Smooth muscle cell (in vitro differentiated cells): ENCODE measurements around the gene BCL2L11. TPM values are rescaled to one million over a fixed set of nuclear protein-coding genes. Genes with fewer than 3 reads are reported as not detected.

Experiments
- DNase-seq: peaks from one replicate; lab custom pipeline; 2025; ENCODE audit not compliant: unreplicated experiment; lab: John Stamatoyannopoulos, UW
- H2AFZ ChIP-seq: fragments of 200-600 bp; sonication (generic); 2 replicates; pipeline ENCODE4 v1.6.0; 2016; ENCODE audit warnings: antibody characterized with exemption, low read depth, mild to moderate bottlenecking
- H3F3A ChIP-seq: fragments of 200-600 bp; sonication (generic); 2 replicates; pipeline ENCODE4 v1.6.0; 2017; ENCODE audit warnings: antibody characterized with exemption, low read depth
- H3K27ac ChIP-seq: fragments of 200-600 bp; sonication (generic); 2 replicates; pipeline ENCODE4 v1.5.1; 2016; ENCODE audit warnings: low read depth, mild to moderate bottlenecking
- H3K27me3 ChIP-seq: fragments of 200-600 bp; sonication (generic); 2 replicates; pipeline ENCODE4 v1.6.1; 2016; ENCODE audit warnings: low read depth, mild to moderate bottlenecking
- H3K36me3 ChIP-seq: fragments of 200-600 bp; sonication (generic); 2 replicates; pipeline ENCODE4 v1.5.1; 2016; ENCODE audit warnings: low read depth
- H3K4me1 ChIP-seq: fragments of 200-600 bp; sonication (generic); 2 replicates; pipeline ENCODE4 v1.5.1; 2016; ENCODE audit warnings: low read depth
- H3K4me2 ChIP-seq: fragments of 200-600 bp; sonication (generic); 2 replicates; pipeline ENCODE4 v1.6.0; 2016; ENCODE audit warnings: mild to moderate bottlenecking
- H3K4me3 ChIP-seq: fragments of 200-600 bp; sonication (generic); 2 replicates; pipeline ENCODE4 v1.5.1; 2016; ENCODE audit warnings: mild to moderate bottlenecking
- H3K79me2 ChIP-seq: fragments of 200-600 bp; sonication (generic); 2 replicates; pipeline ENCODE4 v1.6.0; 2016; ENCODE audit warnings: low read depth, mild to moderate bottlenecking
- H3K9ac ChIP-seq: fragments of 200-600 bp; sonication (generic); 2 replicates; pipeline ENCODE4 v1.6.0; 2016; ENCODE audit warnings: low read depth
- H3K9me3 ChIP-seq: fragments of 200-600 bp; sonication (generic); replicated peaks from 2 replicates; pipeline ENCODE4 v1.5.1; 2016; ENCODE audit warnings: low read depth
- H4K20me1 ChIP-seq: fragments of 200-600 bp; sonication (generic); 2 replicates; pipeline ENCODE4 v1.6.0; 2016; ENCODE audit warnings: low read depth
- WGBS: methylation state at CpG from one replicate; pipeline ENCODE4 v1.1.7; 2016; ENCODE audit warnings: low lambda C conversion rate; 5-methylcytosine and 5-hydroxymethylcytosine counted together
- polyA plus RNA-seq: library from polyadenylated mRNA; unstranded; fragments of >200 nt; fragmentation: Nextera tagmentation; extraction: Ambion mirVana; gene quantifications from 2 replicates; pipeline ENCODE4 v1.2.1, GENCODE V29; 2016
- total RNA-seq: library from RNA; depleted of rRNA; stranded (reverse); fragments of >200 nt; gene quantifications from 2 replicates; pipeline ENCODE4 v1.2.3, GENCODE V29; 2014
- TF ChIP-seq, protein P1 (sequence below): fragments of 200-600 bp; sonication (generic); IDR thresholded peaks from 2 replicates; pipeline ENCODE4 v1.5.1; 2017; ENCODE audit warnings: borderline replicate concordance, mild to moderate bottlenecking, antibody characterized with exemption; ENCODE audit not compliant: insufficient read depth, poor library complexity, severe bottlenecking

BCL2L11 gene
- total and polyA plus RNA-seq, 2 experiments from 2014 or later, result 4.9 to 10.0 TPM

DNA sequence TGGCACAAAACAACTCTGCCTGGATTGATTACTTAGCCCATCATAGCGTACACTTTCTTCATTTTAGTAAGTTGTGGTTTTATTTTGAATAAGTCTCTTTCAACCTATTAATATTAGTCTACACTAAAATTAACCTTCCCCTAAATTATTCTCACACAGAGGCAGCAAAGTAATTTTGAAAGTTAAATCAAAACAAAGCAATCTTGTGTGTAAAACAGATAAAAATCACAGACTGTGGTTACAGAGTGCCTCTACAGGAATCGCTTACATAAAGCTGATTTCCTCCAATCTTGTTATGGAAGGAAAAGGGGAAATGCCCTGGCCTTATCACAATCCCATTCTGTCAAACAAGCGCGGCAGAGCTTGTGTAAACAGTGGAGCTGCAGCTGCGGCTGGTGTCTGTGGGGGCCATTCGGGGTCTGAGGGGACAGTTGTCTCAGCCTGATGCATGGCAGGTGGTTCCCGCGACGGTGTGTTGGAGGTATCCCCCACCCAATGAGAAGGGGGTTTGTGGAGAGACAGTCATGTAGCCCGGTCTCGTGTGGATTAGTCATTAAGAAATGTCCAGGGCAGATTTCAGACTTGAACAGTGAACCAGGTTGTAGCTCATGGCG is 42.1 kb downstream of the BCL2L11 start:
- no peak overlapping the region for H3K9ac ChIP-seq
- no peak overlapping the region for H2AFZ ChIP-seq
- 58% methylated on average over 12 of the region's 12 CpGs for WGBS

GRCh38 chr2:111164078-111164477 is 43.4 kb downstream of the BCL2L11 start:
- H2AFZ ChIP-seq, result no peak overlapping the region
- 88% methylated on average over 12 of the region's 12 CpGs for WGBS

More for the DNA sequence above, 42.1 kb downstream of the BCL2L11 start:
- Histone ChIP-seq H3K36me3 (no peaks in the 10 kb centered on the region), H3K4me2 (no peak overlapping the region), H3K79me2 (peaks cover 4% of the 10 kb centered on the region), H3K4me3 (no peak overlapping the region), H3K4me1 (peaks cover under 1% of the 10 kb centered on the region), H3F3A (peaks cover 2% of the 10 kb centered on the region), H4K20me1 (peaks cover 63% of the 10 kb centered on the region), H3K27ac (no peak overlapping the region), H3K27me3 (no peaks in the 10 kb centered on the region), H3K9me3 (no peaks in the 10 kb centered on the region)
- TF ChIP-seq, protein P1, sequence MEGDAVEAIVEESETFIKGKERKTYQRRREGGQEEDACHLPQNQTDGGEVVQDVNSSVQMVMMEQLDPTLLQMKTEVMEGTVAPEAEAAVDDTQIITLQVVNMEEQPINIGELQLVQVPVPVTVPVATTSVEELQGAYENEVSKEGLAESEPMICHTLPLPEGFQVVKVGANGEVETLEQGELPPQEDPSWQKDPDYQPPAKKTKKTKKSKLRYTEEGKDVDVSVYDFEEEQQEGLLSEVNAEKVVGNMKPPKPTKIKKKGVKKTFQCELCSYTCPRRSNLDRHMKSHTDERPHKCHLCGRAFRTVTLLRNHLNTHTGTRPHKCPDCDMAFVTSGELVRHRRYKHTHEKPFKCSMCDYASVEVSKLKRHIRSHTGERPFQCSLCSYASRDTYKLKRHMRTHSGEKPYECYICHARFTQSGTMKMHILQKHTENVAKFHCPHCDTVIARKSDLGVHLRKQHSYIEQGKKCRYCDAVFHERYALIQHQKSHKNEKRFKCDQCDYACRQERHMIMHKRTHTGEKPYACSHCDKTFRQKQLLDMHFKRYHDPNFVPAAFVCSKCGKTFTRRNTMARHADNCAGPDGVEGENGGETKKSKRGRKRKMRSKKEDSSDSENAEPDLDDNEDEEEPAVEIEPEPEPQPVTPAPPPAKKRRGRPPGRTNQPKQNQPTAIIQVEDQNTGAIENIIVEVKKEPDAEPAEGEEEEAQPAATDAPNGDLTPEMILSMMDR, result no peak
- no peak for DNase-seq

DNA sequence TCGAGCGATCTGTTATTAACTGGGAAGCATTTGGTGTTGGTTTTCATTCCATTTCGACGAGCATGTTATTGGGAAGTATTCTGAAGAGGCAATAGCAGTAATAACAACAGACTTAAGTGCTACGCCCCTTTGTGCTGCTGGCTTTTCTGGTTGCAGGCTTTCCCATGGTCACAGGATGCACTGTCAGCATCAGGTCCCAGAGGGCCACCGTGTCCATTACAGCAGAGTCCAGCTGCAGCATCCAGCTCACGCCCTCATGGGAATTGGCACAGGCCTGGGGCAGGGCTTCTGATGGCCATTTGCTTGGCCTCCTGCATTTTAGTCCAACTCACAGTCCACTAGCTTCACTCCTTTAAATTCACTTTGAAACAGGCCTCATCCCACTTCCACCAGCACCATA is 44.4 kb downstream of the BCL2L11 start:
- Histone ChIP-seq H3K9me3 (no peaks in the 10 kb centered on the region), H3K4me2 (no peak overlapping the region), H2AFZ (no peak overlapping the region), H4K20me1 (peaks cover 47% of the 10 kb centered on the region), H3K27me3 (no peaks in the 10 kb centered on the region), H3K79me2 (no peaks in the 10 kb centered on the region), H3K27ac (no peak overlapping the region), H3K9ac (no peak overlapping the region), H3K36me3 (no peaks in the 10 kb centered on the region), H3K4me1 (peaks cover 7% of the 10 kb centered on the region), H3F3A (peaks cover 5% of the 10 kb centered on the region), H3K4me3 (no peak overlapping the region)
- 94% methylated on average over 7 of the region's 7 CpGs for WGBS
- TF ChIP-seq, protein P1, result no peak
- no peak for DNase-seq

More at GRCh38 chr2:111164078-111164477, 43.4 kb downstream of the BCL2L11 start:
- H3K27ac ChIP-seq, result no peak overlapping the region
- peaks cover 7% of the 10 kb centered on the region for H3K4me1 ChIP-seq
- H3K4me2 ChIP-seq, result no peak overlapping the region
- no peak overlapping the region for H3K9ac ChIP-seq
- H3K9me3 ChIP-seq, result no peaks in the 10 kb centered on the region
- H3K79me2 ChIP-seq, result peaks cover 4% of the 10 kb centered on the region
- no peak for DNase-seq
- H4K20me1 ChIP-seq, result peaks cover 57% of the 10 kb centered on the region
- no peak overlapping the region for H3K4me3 ChIP-seq
- no peaks in the 10 kb centered on the region for H3K36me3 ChIP-seq
- TF ChIP-seq, protein P1, result no peak
- peaks cover 5% of the 10 kb centered on the region for H3F3A ChIP-seq
- no peaks in the 10 kb centered on the region for H3K27me3 ChIP-seq

DNA sequence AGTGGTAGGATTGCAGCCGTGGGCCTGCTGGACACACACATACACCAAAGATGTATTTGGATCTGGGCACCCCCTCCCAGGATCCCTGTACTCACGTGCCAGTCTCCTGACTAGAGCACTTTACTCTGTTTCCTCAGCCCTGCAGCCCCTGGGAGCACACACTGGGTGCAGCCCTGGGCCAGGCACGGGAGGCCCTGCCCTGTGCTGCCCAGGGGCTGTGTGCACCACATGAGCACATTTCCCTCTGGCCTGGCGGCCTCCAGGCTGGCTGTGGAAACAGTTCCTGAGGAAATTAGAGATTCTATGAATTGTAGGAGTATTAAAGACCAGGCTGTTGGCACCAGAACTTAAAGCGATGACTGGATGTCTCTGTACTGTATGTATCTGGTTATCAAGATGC is 45.4 kb downstream of the BCL2L11 start:
- 92% methylated on average over 5 of the region's 5 CpGs for WGBS
- Histone ChIP-seq H3K27ac (no peak overlapping the region), H3K36me3 (no peaks in the 10 kb centered on the region), H4K20me1 (peaks cover 36% of the 10 kb centered on the region), H3K27me3 (no peaks in the 10 kb centered on the region), H3K9ac (no peak overlapping the region), H3K4me2 (no peak overlapping the region), H2AFZ (no peak overlapping the region), H3K4me1 (peaks cover 8% of the 10 kb centered on the region), H3K9me3 (no peaks in the 10 kb centered on the region), H3K79me2 (no peaks in the 10 kb centered on the region), H3F3A (peaks cover 5% of the 10 kb centered on the region), H3K4me3 (no peak overlapping the region)
- TF ChIP-seq, protein P1, result no peak
- DNase-seq, result no peak
